SK-N-SH treated with all-trans-retinoic acid at 6 μM for 48 hours (cell line): ENCODE results near the gene IRS2.

Experiments
- ATAC-seq: fragments of 200-7000 bp; cut with Tn5 transposase; 3 replicates; pipeline ENCODE4 v1.9.1; 2020; ENCODE audit warnings: mild to moderate bottlenecking, moderate library complexity
- ARNTL ChIP-seq: fragments of 450-650 bp; formaldehyde crosslinking; IDR thresholded peaks from 2 replicates; pipeline ENCODE4 v1.5.0; 2020; ENCODE audit warnings: low read depth, mild to moderate bottlenecking, moderate library complexity, borderline replicate concordance
- BACH2 ChIP-seq: fragments of 250-450 bp; sonication (Bioruptor Pico); IDR thresholded peaks from 2 replicates; pipeline ENCODE4 v1.9.0; 2021; ENCODE audit warnings: mild to moderate bottlenecking, borderline replicate concordance
- CREB5 ChIP-seq: fragments of 250-450 bp; sonication (Bioruptor Pico); IDR thresholded peaks from 2 replicates; pipeline ENCODE4 v1.5.1; 2020; ENCODE audit warnings: low read depth, mild to moderate bottlenecking, moderate library complexity
- CSDC2 ChIP-seq: fragments of 250-450 bp; sonication (Bioruptor Pico); IDR thresholded peaks from 2 replicates; pipeline ENCODE4 v1.5.0; 2020; ENCODE audit warnings: mild to moderate bottlenecking, moderate library complexity
- CSRNP3 ChIP-seq: fragments of 250-450 bp; sonication (Bioruptor Pico); IDR thresholded peaks from 2 replicates; pipeline ENCODE4 v1.5.1; 2021; ENCODE audit warnings: mild to moderate bottlenecking, moderate library complexity
- ESRRG ChIP-seq: fragments of 250-450 bp; sonication (Bioruptor Pico); IDR thresholded peaks from 2 replicates; pipeline ENCODE4 v1.6.1; 2021; ENCODE audit warnings: mild to moderate bottlenecking
- GLIS3 ChIP-seq: fragments of 250-450 bp; sonication (Bioruptor Pico); IDR thresholded peaks from 2 replicates; pipeline ENCODE4 v1.5.0; 2020; ENCODE audit warnings: mild to moderate bottlenecking, moderate library complexity
- ISL1 ChIP-seq: fragments of 250-450 bp; sonication (Bioruptor Pico); IDR thresholded peaks from 2 replicates; pipeline ENCODE4 v2.1.2; 2022; ENCODE audit warnings: mild to moderate bottlenecking, moderate library complexity
- OSR1 ChIP-seq: fragments of 250-450 bp; sonication (Bioruptor Pico); IDR thresholded peaks from 2 replicates; pipeline ENCODE4 v1.8.0; 2022; ENCODE audit warnings: moderate library complexity, mild to moderate bottlenecking, inconsistent platforms
- PPARA ChIP-seq: fragments of 250-450 bp; sonication (Bioruptor Pico); IDR thresholded peaks from 2 replicates; pipeline ENCODE4 v1.5.0; 2020; ENCODE audit warnings: mild to moderate bottlenecking, borderline replicate concordance
- RARB ChIP-seq: fragments of 250-450 bp; sonication (Bioruptor Pico); IDR thresholded peaks from 2 replicates; pipeline ENCODE4 v1.8.0; 2021; ENCODE audit warnings: mild to moderate bottlenecking, moderate library complexity
- SNAI2 ChIP-seq: fragments of 250-450 bp; sonication (Bioruptor Pico); IDR thresholded peaks from 2 replicates; pipeline ENCODE4 v1.5.0; 2020; ENCODE audit warnings: mild to moderate bottlenecking, moderate library complexity
- TCF4 ChIP-seq: fragments of 250-450 bp; sonication (Bioruptor Pico); IDR thresholded peaks from 2 replicates; pipeline ENCODE4 v1.8.0; 2021; ENCODE audit warnings: mild to moderate bottlenecking, moderate library complexity, borderline replicate concordance
- TSHZ2 ChIP-seq: fragments of 250-450 bp; sonication (Bioruptor Pico); IDR thresholded peaks from 2 replicates; pipeline ENCODE4 v1.5.0; 2020; ENCODE audit warnings: mild to moderate bottlenecking, moderate library complexity
- ZC3H10 ChIP-seq: fragments of 250-450 bp; sonication (Bioruptor Pico); IDR thresholded peaks from 2 replicates; pipeline ENCODE4 v1.5.1; 2021; ENCODE audit warnings: mild to moderate bottlenecking, moderate library complexity
- ZFP3 ChIP-seq: fragments of 250-450 bp; sonication (Bioruptor Pico); IDR thresholded peaks from 2 replicates; pipeline ENCODE4 v1.5.0; 2020; ENCODE audit warnings: mild to moderate bottlenecking, moderate library complexity
- ZFP30 ChIP-seq: fragments of 450-650 bp; formaldehyde crosslinking; IDR thresholded peaks from 2 replicates; pipeline ENCODE4 v1.5.0; 2022; ENCODE audit warnings: mild to moderate bottlenecking, moderate library complexity
- ZNF70 ChIP-seq: fragments of 450-650 bp; formaldehyde crosslinking; IDR thresholded peaks from 2 replicates; pipeline ENCODE4 v1.5.0; 2020; ENCODE audit warnings: mild to moderate bottlenecking, moderate library complexity
- ZNF8 ChIP-seq: fragments of 450-650 bp; formaldehyde crosslinking; IDR thresholded peaks from 2 replicates; pipeline ENCODE4 v1.5.0; 2020; ENCODE audit warnings: mild to moderate bottlenecking, moderate library complexity

Gene IRS2

GRCh38 chr13:109760402-109760801 lies 26.0 kb downstream of the IRS2 start (continued):
- TF ChIP-seq TSHZ2 (CRISPR knock-in tag) (no peak), TCF4 (no peak), ARNTL (CRISPR knock-in tag) (no peak)
- TF ChIP-seq, all 23 proteins: peak for 0

- no peak for TF ChIP-seq CSRNP3 (CRISPR knock-in tag)
- TF ChIP-seq ARNTL (CRISPR knock-in tag): no peak
- TF ChIP-seq RARB (CRISPR knock-in tag): no peak
- TF ChIP-seq ZC3H10: no peak
- no peak for TF ChIP-seq TCF4
- no peak for TF ChIP-seq ZNF8 (CRISPR knock-in tag)
- TF ChIP-seq TSHZ2 (CRISPR knock-in tag): no peak
- TF ChIP-seq BACH2 (CRISPR knock-in tag): no peak
- TF ChIP-seq CREB5: no peak
- ATAC-seq: no peak
Observed at GRCh38 chr13:109759609-109760008, 26.8 kb downstream of the IRS2 start.

GRCh38 chr13:109758937-109759480 lies 27.4 kb downstream of the IRS2 start:
- ATAC-seq: no peak; the same call in 2 of the 3 replicates
- TF ChIP-seq ZNF8 (CRISPR knock-in tag) (no peak), TSHZ2 (CRISPR knock-in tag) (no peak), RARB (CRISPR knock-in tag) (no peak), OSR1 (CRISPR knock-in tag) (no peak), GLIS3 (no peak), BACH2 (CRISPR knock-in tag) (no peak), ZFP3 (CRISPR knock-in tag) (no peak), PPARA (CRISPR knock-in tag) (no peak), ZNF70 (CRISPR knock-in tag) (no peak), ESRRG (CRISPR knock-in tag) (no peak), ARNTL (CRISPR knock-in tag) (no peak), CSDC2 (CRISPR knock-in tag) (no peak), CREB5 (no peak), ZFP30 (no peak), ISL1 (CRISPR knock-in tag) (no peak), SNAI2 (no peak), TCF4 (no peak)
